ENCODE measurements around the gene RPS15A. TPM values are rescaled to one million over a fixed set of nuclear protein-coding genes. Genes with fewer than 3 reads are reported as not detected.

RPS15A gene
- total and polyA plus RNA-seq, 5 donors from 2014 or later = 2,539 to 4,681 (median 3,567) TPM

GRCh38 chr16:18829251-18829650 is 39.1 kb upstream of the RPS15A start:
- H3K36me3 ChIP-seq (ENCODE audit: control insufficient read depth, insufficient read depth, low read length) = peaks cover 67% of the 10 kb centered on the region
- H3K27me3 Mint-ChIP-seq = no peaks in the 10 kb centered on the region
- ATAC-seq (ENCODE audit: low read depth in 2 of 2) (no peak), DNase-seq (no peak)
- H3K9me3 Mint-ChIP-seq = no peaks in the 10 kb centered on the region
- no peak overlapping the region for H3K27ac ChIP-seq (ENCODE audit: insufficient read depth, low read length, poor library complexity, severe bottlenecking)
- H3K36me3 Mint-ChIP-seq = peaks cover 30% of the 10 kb centered on the region
- no peak overlapping the region for H3K4me3 Mint-ChIP-seq
- no peak overlapping the region for H3K4me3 ChIP-seq (ENCODE audit: low read depth, low read length)
- H3K27me3 ChIP-seq (ENCODE audit: control insufficient read depth, insufficient read depth, low read length) = no peaks in the 10 kb centered on the region
- H3K4me1 ChIP-seq (ENCODE audit: control insufficient read depth, insufficient read depth, low read length, poor library complexity, severe bottlenecking) = no peaks in the 10 kb centered on the region
- no peak overlapping the region for H3K27ac Mint-ChIP-seq
- H3K9me3 ChIP-seq (ENCODE audit: control insufficient read depth in 2 of 2, low read length in 2 of 2) = no peaks in the 10 kb centered on the region
- no peaks in the 10 kb centered on the region for H3K4me1 Mint-ChIP-seq

- H3K9me3 ChIP-seq (ENCODE audit: control insufficient read depth in 2 of 2, low read length in 2 of 2) = no peaks in the 10 kb centered on the region
- H3K4me1 ChIP-seq (ENCODE audit: control insufficient read depth, insufficient read depth, low read length, poor library complexity, severe bottlenecking) = no peaks in the 10 kb centered on the region
- no peak for DNase-seq
- H3K27ac ChIP-seq (ENCODE audit: insufficient read depth, low read length, poor library complexity, severe bottlenecking) = no peak overlapping the region
- H3K4me3 ChIP-seq (ENCODE audit: low read depth, low read length) = no peak overlapping the region
- no peaks in the 10 kb centered on the region for H3K27me3 ChIP-seq (ENCODE audit: control insufficient read depth, insufficient read depth, low read length)
- H3K27ac Mint-ChIP-seq = no peak overlapping the region
- no peak overlapping the region for H3K4me3 Mint-ChIP-seq
- H3K4me1 Mint-ChIP-seq = no peaks in the 10 kb centered on the region
- peaks cover 23% of the 10 kb centered on the region for H3K36me3 Mint-ChIP-seq
- ATAC-seq (ENCODE audit: low read depth in 2 of 2) = no peak
- no peaks in the 10 kb centered on the region for H3K9me3 Mint-ChIP-seq
- peaks cover 54% of the 10 kb centered on the region for H3K36me3 ChIP-seq (ENCODE audit: control insufficient read depth, insufficient read depth, low read length)
- no peaks in the 10 kb centered on the region for H3K27me3 Mint-ChIP-seq
Measured at GRCh38 chr16:18827890-18828289, 37.8 kb upstream of the RPS15A start.

GRCh38 chr16:18816286-18816685 is 26.2 kb upstream of the RPS15A start:
- Histone ChIP-seq H3K36me3 (ENCODE audit: control insufficient read depth, insufficient read depth, low read length) (peaks cover 63% of the 10 kb centered on the region), H3K9me3 (ENCODE audit: control insufficient read depth in 2 of 2, low read length in 2 of 2) (no peaks in the 10 kb centered on the region), H3K4me3 (ENCODE audit: low read depth, low read length) (no peak overlapping the region), H3K27me3 (ENCODE audit: control insufficient read depth, insufficient read depth, low read length) (no peaks in the 10 kb centered on the region), H3K4me1 (ENCODE audit: control insufficient read depth, insufficient read depth, low read length, poor library complexity, severe bottlenecking) (peaks cover 5% of the 10 kb centered on the region), H3K27ac (ENCODE audit: insufficient read depth, low read length, poor library complexity, severe bottlenecking) (no peak overlapping the region)
- peaks cover 6 to 15% (median 10%) of the 10 kb centered on the region in 4 donors for H3K4me1 Mint-ChIP-seq
- ATAC-seq (ENCODE audit: low read depth in 2 of 2) (no peak), DNase-seq (no peak)
- no peak overlapping the region for H3K4me3 Mint-ChIP-seq
- H3K9me3 Mint-ChIP-seq = peaks cover 0 to 2% (median 0%) of the 10 kb centered on the region in 7 donors
- no peaks in the 10 kb centered on the region for H3K27me3 Mint-ChIP-seq
- H3K27ac Mint-ChIP-seq = no peak overlapping the region
- H3K36me3 Mint-ChIP-seq = peaks cover 43% of the 10 kb centered on the region

- H3K27me3 Mint-ChIP-seq = no peaks in the 10 kb centered on the region
- H3K36me3 ChIP-seq (ENCODE audit: control insufficient read depth, insufficient read depth, low read length) = peaks cover 73% of the 10 kb centered on the region
- no peaks in the 10 kb centered on the region for H3K9me3 ChIP-seq (ENCODE audit: control insufficient read depth in 2 of 2, low read length in 2 of 2)
- H3K4me1 ChIP-seq (ENCODE audit: control insufficient read depth, insufficient read depth, low read length, poor library complexity, severe bottlenecking) = no peaks in the 10 kb centered on the region
- H3K4me3 Mint-ChIP-seq = no peak overlapping the region
- no peak overlapping the region for H3K27ac Mint-ChIP-seq
- no peak for DNase-seq
- H3K4me3 ChIP-seq (ENCODE audit: low read depth, low read length) = no peak overlapping the region
- no peaks in the 10 kb centered on the region for H3K27me3 ChIP-seq (ENCODE audit: control insufficient read depth, insufficient read depth, low read length)
- no peak for ATAC-seq (ENCODE audit: low read depth in 2 of 2)
- H3K9me3 Mint-ChIP-seq = peaks cover 0 to 2% (median 0%) of the 10 kb centered on the region in 7 donors
- peaks cover 53% of the 10 kb centered on the region for H3K36me3 Mint-ChIP-seq
- H3K27ac ChIP-seq (ENCODE audit: insufficient read depth, low read length, poor library complexity, severe bottlenecking) = no peak overlapping the region
- peaks cover 0 to 5% (median 0%) of the 10 kb centered on the region in 4 donors for H3K4me1 Mint-ChIP-seq
Measured at GRCh38 chr16:18811925-18812324, 21.8 kb upstream of the RPS15A start.

GRCh38 chr16:18809165-18809564 is 19.0 kb upstream of the RPS15A start:
- Histone ChIP-seq H3K27me3 (ENCODE audit: control insufficient read depth, insufficient read depth, low read length) (no peaks in the 10 kb centered on the region), H3K27ac (ENCODE audit: insufficient read depth, low read length, poor library complexity, severe bottlenecking) (no peak overlapping the region), H3K9me3 (ENCODE audit: control insufficient read depth in 2 of 2, low read length in 2 of 2) (no peaks in the 10 kb centered on the region), H3K4me1 (ENCODE audit: control insufficient read depth, insufficient read depth, low read length, poor library complexity, severe bottlenecking) (peaks cover 9% of the 10 kb centered on the region), H3K36me3 (ENCODE audit: control insufficient read depth, insufficient read depth, low read length) (peaks cover 48% of the 10 kb centered on the region), H3K4me3 (ENCODE audit: low read depth, low read length) (no peak overlapping the region)
- DNase-seq (no peak), ATAC-seq (ENCODE audit: low read depth in 2 of 2) (no peak)
- peaks cover 0 to 2% (median 0%) of the 10 kb centered on the region in 7 donors for H3K9me3 Mint-ChIP-seq
- H3K27me3 Mint-ChIP-seq = no peaks in the 10 kb centered on the region
- peak overlapping the region in 1 of 3 donors; percentile 26 for H3K27ac Mint-ChIP-seq
- peaks cover 6 to 18% (median 9%) of the 10 kb centered on the region in 4 donors for H3K4me1 Mint-ChIP-seq
- peaks cover 46% of the 10 kb centered on the region for H3K36me3 Mint-ChIP-seq
- no peak overlapping the region for H3K4me3 Mint-ChIP-seq

GRCh38 chr16:18805257-18805773 is 15.2 kb upstream of the RPS15A start:
- Histone ChIP-seq H3K27me3 (ENCODE audit: control insufficient read depth, insufficient read depth, low read length) (no peaks in the 10 kb centered on the region), H3K4me1 (ENCODE audit: control insufficient read depth, insufficient read depth, low read length, poor library complexity, severe bottlenecking) (peaks cover 41% of the 10 kb centered on the region), H3K9me3 (ENCODE audit: control insufficient read depth in 2 of 2, low read length in 2 of 2) (no peaks in the 10 kb centered on the region), H3K27ac (ENCODE audit: insufficient read depth, low read length, poor library complexity, severe bottlenecking) (peak overlapping the region; percentile 64), H3K4me3 (ENCODE audit: low read depth, low read length) (no peak overlapping the region), H3K36me3 (ENCODE audit: control insufficient read depth, insufficient read depth, low read length) (peaks cover 22% of the 10 kb centered on the region)
- no peak for DNase-seq
- peak overlapping the region in 2 of 3 donors; percentile 88 to 93 for H3K27ac Mint-ChIP-seq
- peaks cover 22 to 40% (median 34%) of the 10 kb centered on the region in 4 donors for H3K4me1 Mint-ChIP-seq
- no peaks in the 10 kb centered on the region for H3K9me3 Mint-ChIP-seq
- peak overlapping the region in 1 of 4 donors; percentile 27 for H3K4me3 Mint-ChIP-seq
- no peak for ATAC-seq (ENCODE audit: low read depth in 2 of 2)
- peaks cover 27% of the 10 kb centered on the region for H3K36me3 Mint-ChIP-seq
- H3K27me3 Mint-ChIP-seq = no peaks in the 10 kb centered on the region

- H3K4me1 ChIP-seq (ENCODE audit: control insufficient read depth, insufficient read depth, low read length, poor library complexity, severe bottlenecking) = peaks cover 49% of the 10 kb centered on the region
- peak overlapping the region; percentile 70 for H3K4me3 ChIP-seq (ENCODE audit: low read depth, low read length)
- H3K27me3 ChIP-seq (ENCODE audit: control insufficient read depth, insufficient read depth, low read length) = no peaks in the 10 kb centered on the region
- Mint-ChIP-seq H3K27me3 (no peaks in the 10 kb centered on the region), H3K27ac (peak overlapping the region; percentile 73 to 93 (median 88)), H3K4me3 (peak overlapping the region; percentile 72 to 99 (median 74)), H3K9me3 (no peaks in the 10 kb centered on the region), H3K36me3 (peaks cover 20% of the 10 kb centered on the region), H3K4me1 (peaks cover 30 to 48% (median 39%) of the 10 kb centered on the region in 4 donors)
- H3K36me3 ChIP-seq (ENCODE audit: control insufficient read depth, insufficient read depth, low read length) = peaks cover 14% of the 10 kb centered on the region
- H3K27ac ChIP-seq (ENCODE audit: insufficient read depth, low read length, poor library complexity, severe bottlenecking) = peak overlapping the region; percentile 64
- ATAC-seq (ENCODE audit: low read depth in 2 of 2) = no peak
- no peak for DNase-seq
- no peaks in the 10 kb centered on the region for H3K9me3 ChIP-seq (ENCODE audit: control insufficient read depth in 2 of 2, low read length in 2 of 2)
Measured at GRCh38 chr16:18804540-18804939, 14.4 kb upstream of the RPS15A start.
